ENCODE results near the gene PTPN14.

PTPN14 gene

DNA sequence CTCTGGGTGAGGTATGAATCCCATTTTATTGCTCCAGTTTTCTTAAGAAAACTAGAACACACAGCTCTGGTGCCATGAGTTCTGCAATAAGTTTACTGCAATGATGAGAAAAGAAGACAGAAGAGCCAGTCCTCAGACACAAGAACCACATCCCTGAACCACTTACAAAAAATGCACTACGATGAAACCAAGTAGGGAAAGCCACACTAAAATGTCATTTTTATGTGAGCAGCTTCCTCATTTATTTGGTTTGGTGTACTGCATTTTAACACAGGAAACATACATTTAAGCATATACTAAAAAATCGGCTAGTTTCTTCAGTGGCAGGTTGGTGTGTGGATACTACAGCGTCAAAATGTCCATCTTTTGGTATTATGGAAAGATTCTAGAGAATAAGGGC is 95.9 kb downstream of the PTPN14 start:
- H3K4me3 ChIP-seq (ENCODE audit: low read depth, low read length) = no peak overlapping the region
- TF ChIP-seq, protein P1, sequence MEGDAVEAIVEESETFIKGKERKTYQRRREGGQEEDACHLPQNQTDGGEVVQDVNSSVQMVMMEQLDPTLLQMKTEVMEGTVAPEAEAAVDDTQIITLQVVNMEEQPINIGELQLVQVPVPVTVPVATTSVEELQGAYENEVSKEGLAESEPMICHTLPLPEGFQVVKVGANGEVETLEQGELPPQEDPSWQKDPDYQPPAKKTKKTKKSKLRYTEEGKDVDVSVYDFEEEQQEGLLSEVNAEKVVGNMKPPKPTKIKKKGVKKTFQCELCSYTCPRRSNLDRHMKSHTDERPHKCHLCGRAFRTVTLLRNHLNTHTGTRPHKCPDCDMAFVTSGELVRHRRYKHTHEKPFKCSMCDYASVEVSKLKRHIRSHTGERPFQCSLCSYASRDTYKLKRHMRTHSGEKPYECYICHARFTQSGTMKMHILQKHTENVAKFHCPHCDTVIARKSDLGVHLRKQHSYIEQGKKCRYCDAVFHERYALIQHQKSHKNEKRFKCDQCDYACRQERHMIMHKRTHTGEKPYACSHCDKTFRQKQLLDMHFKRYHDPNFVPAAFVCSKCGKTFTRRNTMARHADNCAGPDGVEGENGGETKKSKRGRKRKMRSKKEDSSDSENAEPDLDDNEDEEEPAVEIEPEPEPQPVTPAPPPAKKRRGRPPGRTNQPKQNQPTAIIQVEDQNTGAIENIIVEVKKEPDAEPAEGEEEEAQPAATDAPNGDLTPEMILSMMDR (IDR thresholded peaks at IDR 0.05; ENCODE audit: low read depth, low read length) = no peak

DNA sequence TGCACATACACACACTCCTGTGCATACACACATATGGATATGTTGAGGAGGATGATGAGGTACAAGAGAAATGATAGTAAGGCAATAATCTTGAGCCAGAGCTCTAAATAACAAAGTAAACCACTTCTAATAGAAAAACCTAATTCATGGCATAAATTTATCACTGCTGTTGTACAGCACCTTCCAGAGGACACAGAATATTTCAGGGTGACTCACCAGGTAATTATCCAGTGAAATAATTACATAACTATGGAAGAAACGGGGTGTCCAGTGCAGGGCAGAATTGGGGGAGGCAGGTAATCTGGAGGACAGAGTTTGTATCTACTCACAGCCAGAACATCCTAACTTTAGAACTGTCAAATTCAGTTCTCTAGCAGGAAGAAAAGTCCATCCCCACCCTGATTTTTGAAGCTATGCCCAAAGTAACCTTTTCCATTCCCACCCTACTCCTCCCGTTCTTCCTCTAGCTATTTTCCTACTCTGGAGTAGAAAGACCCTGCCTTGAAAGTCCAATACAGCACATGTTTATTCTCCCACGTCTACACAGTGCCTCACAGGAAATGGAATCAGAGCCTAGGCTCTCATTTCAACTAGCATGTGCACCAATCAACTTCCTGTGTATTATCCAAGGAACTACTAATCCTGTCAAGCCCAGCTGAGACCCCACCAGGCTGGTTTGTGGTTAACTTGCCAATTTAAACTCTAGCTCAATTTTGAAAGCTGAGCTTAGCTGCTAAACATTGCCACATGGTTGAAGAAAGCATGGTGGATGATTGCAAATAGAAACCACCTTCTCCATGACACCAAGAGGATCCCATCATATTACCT is 96.6 kb downstream of the PTPN14 start:
- 0 out of 2 replicates have a peak overlapping the region, but pooled peaks have one; percentile 8 for H3K4me3 ChIP-seq (ENCODE audit: low read depth, low read length)

DNA sequence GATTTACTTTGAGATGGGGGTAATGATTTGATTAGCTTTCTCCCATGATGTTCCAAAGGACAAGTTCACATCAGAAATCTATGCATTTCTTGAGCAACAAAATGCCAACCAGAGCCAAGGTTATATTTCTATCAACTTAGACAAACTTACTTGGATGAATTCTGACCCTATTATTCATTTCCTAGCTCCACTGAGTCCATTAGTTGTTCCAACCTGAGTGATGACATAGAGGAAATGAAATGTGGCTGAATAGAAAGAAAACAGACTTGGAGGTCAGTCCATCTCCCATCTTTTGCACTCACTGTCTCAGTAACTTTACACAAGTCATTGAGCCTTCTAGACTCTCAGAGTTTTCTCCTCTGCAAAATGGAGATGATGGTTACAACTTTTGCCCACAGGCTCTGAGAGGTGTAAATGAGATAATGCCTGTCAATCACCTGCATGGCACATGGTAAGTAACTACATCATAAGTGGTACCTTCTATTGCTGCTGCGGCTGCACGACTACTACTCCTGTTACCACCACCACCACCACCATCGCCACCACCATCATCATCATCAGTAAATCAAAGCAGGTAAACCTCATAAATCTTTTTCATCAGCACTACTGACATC is 98.2 kb downstream of the PTPN14 start:
- H3K4me3 ChIP-seq (ENCODE audit: low read depth, low read length) = no peak overlapping the region
- TF ChIP-seq, protein P1 (IDR thresholded peaks at IDR 0.05; ENCODE audit: low read depth, low read length) = no peak

More for the DNA sequence above, 96.6 kb downstream of the PTPN14 start:
- TF ChIP-seq, protein P1 (IDR thresholded peaks at IDR 0.05; ENCODE audit: low read depth, low read length) = no peak

DNA sequence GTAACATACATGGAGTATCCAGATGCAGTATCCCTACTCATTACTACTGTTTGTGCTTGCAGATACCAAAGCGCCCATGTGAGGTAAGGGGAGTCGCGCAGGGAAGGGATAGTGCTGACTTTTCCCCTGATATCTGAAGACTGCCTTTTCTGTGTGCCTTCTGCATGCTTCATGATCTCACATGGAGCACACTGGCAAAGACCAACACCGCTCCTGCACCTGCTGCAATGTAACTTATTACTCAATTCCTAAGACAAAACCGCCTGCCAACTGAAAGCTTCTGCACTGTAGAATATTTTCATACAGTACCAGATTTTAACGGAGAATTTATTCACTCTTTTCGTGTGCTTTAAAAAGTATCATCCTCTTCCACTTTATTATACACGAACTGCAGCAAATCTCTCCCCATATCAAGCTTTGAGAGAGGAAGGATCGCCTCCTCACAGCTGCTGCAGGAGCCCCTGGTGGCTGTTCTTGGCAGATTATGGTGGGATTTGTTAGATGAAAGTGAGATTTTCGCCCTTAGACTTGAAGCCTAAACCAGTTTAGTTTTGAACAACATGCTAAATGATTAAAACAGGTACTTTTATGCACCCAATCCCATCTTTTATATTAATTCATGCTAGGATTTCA is 99.1 kb downstream of the PTPN14 start:
- no peak overlapping the region for H3K4me3 ChIP-seq (ENCODE audit: low read depth, low read length)
- TF ChIP-seq, protein P1 (IDR thresholded peaks at IDR 0.05; ENCODE audit: low read depth, low read length) = no peak

DNA sequence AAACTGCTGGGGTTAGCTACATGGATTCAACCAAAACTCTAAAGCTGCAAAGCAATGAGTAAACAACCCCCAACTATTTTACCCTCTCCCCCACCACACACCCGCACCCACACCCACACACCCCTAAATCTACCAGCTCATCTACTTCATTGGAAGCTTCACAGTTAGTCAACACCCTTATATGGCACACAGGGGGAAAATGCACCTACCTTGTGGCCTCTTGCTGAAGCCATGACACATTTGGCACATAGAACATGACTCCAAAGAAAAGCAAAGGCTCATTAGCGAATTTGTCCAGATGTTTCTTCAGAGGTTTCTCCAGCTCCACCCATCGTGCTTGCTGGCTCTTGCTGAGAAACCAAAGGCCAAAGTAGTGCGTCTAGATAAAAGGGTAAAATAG is 99.8 kb downstream of the PTPN14 start:
- TF ChIP-seq, protein P1 (IDR thresholded peaks at IDR 0.05; ENCODE audit: low read depth, low read length) = no peak
- no peak overlapping the region for H3K4me3 ChIP-seq (ENCODE audit: low read depth, low read length)

DNA sequence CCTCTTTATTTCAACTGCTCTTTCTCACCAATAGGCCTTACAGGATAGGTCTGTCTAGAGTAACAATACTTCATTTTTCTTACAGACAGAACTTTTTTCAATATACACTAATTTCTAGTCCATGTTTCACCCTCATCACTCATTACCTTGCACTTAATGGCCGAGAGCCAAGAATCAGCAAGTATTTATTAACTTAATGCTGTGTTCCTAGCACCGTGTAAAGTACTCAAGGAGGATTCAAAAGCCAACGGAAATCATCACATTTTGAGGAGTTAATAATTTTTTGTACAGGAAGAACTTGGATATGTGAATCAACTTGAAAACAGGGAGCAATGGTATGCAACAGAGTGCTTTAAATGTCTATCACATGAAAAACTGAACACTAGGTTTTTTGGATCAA is 102.0 kb downstream of the PTPN14 start:
- TF ChIP-seq, protein P1 (IDR thresholded peaks at IDR 0.05; ENCODE audit: low read depth, low read length) = no peak
- no peak overlapping the region for H3K4me3 ChIP-seq (ENCODE audit: low read depth, low read length)

DNA sequence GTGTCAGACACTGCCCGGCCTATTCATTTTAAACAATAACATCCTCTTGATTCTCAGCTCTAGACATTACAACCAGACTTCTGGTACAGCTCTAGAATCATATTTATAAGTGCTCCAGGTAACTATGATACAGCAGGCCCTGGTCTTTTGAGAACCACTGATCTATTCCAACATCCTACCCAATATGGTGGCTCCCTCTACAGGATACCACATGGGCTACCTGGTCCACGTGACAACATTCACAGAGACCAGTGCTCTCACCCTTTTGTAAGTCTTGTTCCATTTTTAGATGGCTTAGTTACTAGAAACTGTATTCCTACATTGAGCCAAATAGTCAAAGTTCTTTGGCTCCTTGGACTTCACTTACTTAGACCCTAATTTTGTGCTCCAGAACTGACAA is 102.9 kb downstream of the PTPN14 start:
- TF ChIP-seq, protein P1 (IDR thresholded peaks at IDR 0.05; ENCODE audit: low read depth, low read length) = no peak
- H3K4me3 ChIP-seq (ENCODE audit: low read depth, low read length) = no peak overlapping the region

Data from WI38 (cell line).